Gastroesophageal sphincter (tissue), 4 donors: Measurements from ENCODE around the gene NAP1L4. TPM values are rescaled to one million over a fixed set of nuclear protein-coding genes. Genes with fewer than 3 reads are reported as not detected.

ENCODE experiments used
- ATAC-seq: fragments of 150-250 bp; one replicate; pipeline ENCODE4 v1.9.1; 2016; ENCODE audit warnings: mild to moderate bottlenecking, moderate library complexity
- H3K27ac ChIP-seq, 4 donors: fragments of 200-600 bp; sonication (generic) in 3 of 4; 1 replicate in 3 of 4; 2 replicates in 1 of 4; pipeline ENCODE4 v1.5.1; 2016 to 2019
- H3K27me3 ChIP-seq: fragments of 200-600 bp; sonication (generic); one replicate; pipeline ENCODE4 v1.5.1; 2019
- H3K36me3 ChIP-seq, 2 donors: fragments of 200-600 bp; sonication (generic); one replicate each; pipeline ENCODE4 v1.5.1; 2019; ENCODE audit warnings: control low read depth in 1 of 2
- H3K4me1 ChIP-seq, 3 donors: fragments of 200-600 bp; sonication (generic); 1 replicate in 2 of 3; 2 replicates in 1 of 3; pipeline ENCODE4 v1.5.1; 2016 to 2019; ENCODE audit warnings: control low read depth in 2 of 3
- H3K4me3 ChIP-seq, 2 donors: fragments of 200-600 bp; sonication (generic); one replicate each; pipeline ENCODE4 v1.5.1; 2019; ENCODE audit warnings: mild to moderate bottlenecking in 1 of 2, moderate library complexity in 1 of 2
- H3K9me3 ChIP-seq, 3 donors: fragments of 200-600 bp; sonication (generic); one replicate each; pipeline ENCODE4 v1.5.1; 2017 to 2019; ENCODE audit warnings: control low read depth in 2 of 3
- EP300 ChIP-seq: sonication (generic); formaldehyde crosslinking; IDR thresholded peaks from one replicate; pipeline ENCODE4 v1.6.1; 2017; ENCODE audit warnings: antibody characterized with exemption, mild to moderate bottlenecking
- POLR2A ChIP-seq, 2 donors: fragments of 450-650 bp; IDR thresholded peaks; one replicate each; pipeline ENCODE4 v1.6.1; 2017; ENCODE audit warnings: antibody characterized with exemption in 2 of 2, mild to moderate bottlenecking in 2 of 2, moderate library complexity in 1 of 2
- POLR2AphosphoS5 ChIP-seq: sonication (generic); formaldehyde crosslinking; IDR thresholded peaks from one replicate; pipeline ENCODE4 v1.6.1; 2017; ENCODE audit warnings: antibody characterized with exemption
- WGBS, 2 donors: methylation state at CpG; one replicate each; pipeline ENCODE4 v1.1.5; 2018; ENCODE audit warnings: low coverage in 1 of 2; 5-methylcytosine and 5-hydroxymethylcytosine counted together
- total RNA-seq, 4 donors: library from RNA; depleted of rRNA; stranded (reverse); fragments of >200 nt; gene quantifications; one replicate each; pipeline ENCODE4 v1.1.0, GENCODE V29; 2016
- TF ChIP-seq, protein P1 (sequence below), 4 experiments: fragments of 200-600 bp in 2 of 4; fragments of 450-650 bp in 2 of 4; sonication (generic) in 1 of 4; IDR thresholded peaks; one replicate each; pipeline ENCODE4 v1.5.1; 2017 to 2019; ENCODE audit warnings: antibody characterized with exemption in 4 of 4, mild to moderate bottlenecking in 2 of 4, moderate library complexity in 2 of 4

Gene NAP1L4
- total RNA-seq, 4 donors from 2014 or later = 107 to 175 (median 137) TPM

DNA sequence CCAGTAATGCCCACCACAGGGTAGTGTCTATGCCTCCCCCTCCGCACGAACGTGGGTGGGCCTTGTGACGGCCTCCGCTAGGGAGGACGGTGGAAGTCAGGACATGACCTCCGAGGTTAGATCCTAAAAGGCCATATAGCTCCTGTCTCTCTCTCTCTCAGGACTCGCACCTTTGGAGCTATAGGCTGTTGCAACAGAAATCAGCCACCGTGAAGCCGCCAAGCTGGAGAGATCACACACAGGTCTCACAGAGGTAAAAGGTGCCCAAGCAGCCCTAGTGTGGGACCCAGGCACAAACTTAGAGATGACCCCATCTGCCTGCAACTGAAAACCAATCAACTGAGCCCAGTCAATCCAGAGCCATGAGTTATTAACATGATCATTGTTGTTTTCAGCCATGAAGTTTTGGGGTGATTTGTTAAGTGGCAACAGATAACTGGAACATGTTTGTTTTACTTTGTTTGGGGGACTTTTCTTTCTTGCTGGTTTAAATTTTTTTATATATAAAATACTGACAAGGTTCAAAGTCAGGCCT is 7.4 kb upstream of the NAP1L4 start:
- peak overlapping the region in 1 of 4 donors; percentile 81 for H3K27ac ChIP-seq
- H3K36me3 ChIP-seq = peaks cover 0 to 53% of the 10 kb centered on the region in 2 donors
- no peaks in the 10 kb centered on the region for H3K9me3 ChIP-seq
- TF ChIP-seq EP300 (no peak), POLR2A (IDR thresholded peaks at IDR 0.05) (no peak), POLR2AphosphoS5 (no peak)
- TF ChIP-seq, protein P1, sequence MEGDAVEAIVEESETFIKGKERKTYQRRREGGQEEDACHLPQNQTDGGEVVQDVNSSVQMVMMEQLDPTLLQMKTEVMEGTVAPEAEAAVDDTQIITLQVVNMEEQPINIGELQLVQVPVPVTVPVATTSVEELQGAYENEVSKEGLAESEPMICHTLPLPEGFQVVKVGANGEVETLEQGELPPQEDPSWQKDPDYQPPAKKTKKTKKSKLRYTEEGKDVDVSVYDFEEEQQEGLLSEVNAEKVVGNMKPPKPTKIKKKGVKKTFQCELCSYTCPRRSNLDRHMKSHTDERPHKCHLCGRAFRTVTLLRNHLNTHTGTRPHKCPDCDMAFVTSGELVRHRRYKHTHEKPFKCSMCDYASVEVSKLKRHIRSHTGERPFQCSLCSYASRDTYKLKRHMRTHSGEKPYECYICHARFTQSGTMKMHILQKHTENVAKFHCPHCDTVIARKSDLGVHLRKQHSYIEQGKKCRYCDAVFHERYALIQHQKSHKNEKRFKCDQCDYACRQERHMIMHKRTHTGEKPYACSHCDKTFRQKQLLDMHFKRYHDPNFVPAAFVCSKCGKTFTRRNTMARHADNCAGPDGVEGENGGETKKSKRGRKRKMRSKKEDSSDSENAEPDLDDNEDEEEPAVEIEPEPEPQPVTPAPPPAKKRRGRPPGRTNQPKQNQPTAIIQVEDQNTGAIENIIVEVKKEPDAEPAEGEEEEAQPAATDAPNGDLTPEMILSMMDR (IDR thresholded peaks at IDR 0.05) = no peak
- 90 to 93% methylated on average over 2 to 8 of the region's 10 CpGs for whole genome bisulfite sequencing, 2 donors
- H3K4me3 ChIP-seq = no peak overlapping the region
- peaks cover 0 to 33% (median 8%) of the 10 kb centered on the region in 3 donors for H3K4me1 ChIP-seq
- ATAC-seq = no peak
- H3K27me3 ChIP-seq = no peaks in the 10 kb centered on the region

DNA sequence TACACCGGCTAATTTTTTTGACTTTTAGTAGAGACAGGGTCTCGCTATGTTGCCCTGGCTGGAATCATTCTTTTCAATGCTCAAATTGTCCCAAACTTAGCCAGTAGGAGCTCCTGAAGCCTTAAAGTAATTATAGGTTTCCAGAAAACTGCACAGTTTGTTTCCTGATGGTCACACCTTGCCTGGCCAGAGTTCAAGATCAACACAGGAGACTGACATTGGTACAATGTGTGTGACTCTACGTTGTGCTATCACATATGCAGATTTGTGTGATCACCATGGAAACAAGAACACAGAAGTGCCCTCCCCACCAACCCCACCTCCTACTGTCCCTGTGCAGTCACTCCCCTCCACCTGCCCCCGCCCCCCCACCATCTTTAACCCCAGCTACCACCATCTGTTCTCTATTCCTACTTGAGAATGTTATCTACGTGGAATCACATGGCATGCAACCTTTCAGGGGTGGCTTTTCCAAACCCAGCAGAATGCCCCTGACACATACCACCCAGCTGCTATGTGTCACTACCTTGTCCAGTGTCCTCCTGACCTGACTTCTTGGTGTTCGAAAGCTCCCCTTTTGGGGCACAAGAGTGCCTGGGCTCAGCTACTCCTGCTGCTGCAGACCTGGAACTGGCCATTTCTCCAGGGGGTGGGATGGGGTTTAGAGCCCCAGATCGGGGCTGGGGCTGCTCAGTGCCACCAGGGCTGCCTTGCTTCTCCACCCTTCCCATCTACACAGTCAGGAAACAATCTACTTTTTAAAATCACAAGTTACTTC is 6.1 kb upstream of the NAP1L4 start:
- Histone ChIP-seq H3K4me3 (no peak overlapping the region), H3K36me3 (peaks cover 0 to 41% of the 10 kb centered on the region in 2 donors), H3K27ac (no peak overlapping the region), H3K4me1 (peaks cover 0 to 33% (median 8%) of the 10 kb centered on the region in 3 donors), H3K9me3 (no peaks in the 10 kb centered on the region), H3K27me3 (no peaks in the 10 kb centered on the region)
- no peak for ATAC-seq
- no peak for TF ChIP-seq POLR2A (IDR thresholded peaks at IDR 0.05)
- 85 to 86% methylated on average over 4 to 6 of the region's 7 CpGs for WGBS, 2 donors

DNA sequence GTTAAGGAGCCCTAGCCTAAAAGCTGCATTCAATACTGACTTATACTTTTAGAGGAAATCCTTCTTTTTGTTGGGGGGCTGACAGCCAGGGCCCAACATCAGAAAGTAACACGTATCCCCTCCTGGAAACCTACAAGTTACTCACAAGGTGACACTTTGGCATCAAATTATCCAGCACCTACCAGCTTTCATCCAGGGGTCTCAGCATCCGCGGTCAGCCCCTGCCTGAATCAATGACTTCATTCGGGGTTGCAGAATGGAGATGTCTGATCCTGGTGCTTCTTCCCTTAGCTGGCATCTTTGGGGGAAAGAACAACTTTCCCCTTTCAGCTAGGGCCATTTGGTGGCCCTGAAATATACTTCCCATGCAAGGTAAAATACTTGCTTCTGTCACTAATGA is 5.3 kb upstream of the NAP1L4 start:
- Histone ChIP-seq H3K4me1 (peaks cover 0 to 35% (median 13%) of the 10 kb centered on the region in 3 donors), H3K27me3 (no peaks in the 10 kb centered on the region), H3K27ac (no peak overlapping the region), H3K9me3 (no peaks in the 10 kb centered on the region), H3K4me3 (no peak overlapping the region), H3K36me3 (peaks cover 0 to 32% of the 10 kb centered on the region in 2 donors)
- TF ChIP-seq POLR2AphosphoS5 (no peak), EP300 (no peak), POLR2A (IDR thresholded peaks at IDR 0.05) (no peak)
- TF ChIP-seq, protein P1 (IDR thresholded peaks at IDR 0.05) = no peak
- no peak for ATAC-seq
- 69 to 90% methylated on average over 4 of the region's 4 CpGs for WGBS, 2 donors

DNA sequence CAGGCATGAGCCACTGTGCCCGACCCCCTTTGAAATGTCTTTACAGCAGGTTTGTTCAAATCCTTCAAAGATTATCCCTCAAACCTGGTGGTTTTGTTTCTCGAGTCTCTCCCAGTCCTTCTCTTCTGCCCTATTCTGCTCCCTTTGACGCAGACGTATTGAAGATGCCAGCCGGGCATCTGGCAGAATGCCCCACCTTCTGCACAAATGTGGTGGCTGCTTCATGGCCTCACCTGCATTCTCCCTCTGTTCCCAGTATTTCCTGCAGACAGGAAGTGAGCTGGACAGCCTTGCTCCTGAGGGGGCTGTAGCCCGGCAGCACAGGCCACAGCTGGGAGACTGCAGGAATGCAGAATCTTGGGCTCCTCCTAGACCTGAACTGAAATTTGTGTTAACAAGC is 4.8 kb upstream of the NAP1L4 start:
- Histone ChIP-seq H3K27me3 (no peaks in the 10 kb centered on the region), H3K27ac (no peak overlapping the region), H3K36me3 (peaks cover 0 to 28% of the 10 kb centered on the region in 2 donors), H3K4me1 (peaks cover 0 to 32% (median 13%) of the 10 kb centered on the region in 3 donors), H3K4me3 (no peak overlapping the region), H3K9me3 (no peaks in the 10 kb centered on the region)
- 74 to 90% methylated on average over 5 of the region's 6 CpGs for WGBS, 2 donors
- TF ChIP-seq EP300 (no peak), POLR2AphosphoS5 (no peak), POLR2A (IDR thresholded peaks at IDR 0.05) (no peak)
- TF ChIP-seq, protein P1 (IDR thresholded peaks at IDR 0.05) = no peak
- ATAC-seq = no peak

DNA sequence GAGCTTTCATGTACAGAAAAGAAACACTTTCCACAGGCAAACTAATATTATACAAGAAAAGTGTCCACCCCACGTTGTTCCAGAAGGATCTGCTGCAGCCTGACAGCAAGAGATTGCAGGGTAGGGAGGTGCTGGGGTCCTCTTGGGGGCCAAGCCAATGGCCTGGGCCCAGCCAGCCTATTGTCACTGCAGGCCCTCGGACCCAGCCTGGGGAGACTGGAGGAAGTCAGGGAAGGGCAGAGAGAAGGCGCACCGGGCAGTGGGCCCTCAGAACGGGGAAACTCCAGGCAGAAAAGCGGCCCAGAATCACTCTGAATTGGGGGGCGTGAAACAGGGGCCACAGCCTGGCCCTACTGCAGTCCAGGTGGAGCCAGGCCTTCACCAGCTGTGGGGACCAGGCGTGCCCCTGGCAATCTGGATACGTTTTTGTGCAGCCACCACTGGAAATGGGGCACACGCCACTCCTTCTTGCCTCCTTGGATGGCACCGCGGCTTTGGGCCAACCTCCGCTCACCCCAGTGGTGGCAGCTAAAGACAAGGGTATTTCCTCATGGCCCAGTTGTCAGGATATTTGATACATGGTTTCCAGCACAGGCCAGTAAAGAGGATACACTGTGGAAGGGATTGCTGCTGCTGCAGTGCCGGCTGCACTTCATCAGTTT is 3.9 kb upstream of the NAP1L4 start:
- H3K4me1 ChIP-seq = peaks cover 0 to 28% (median 10%) of the 10 kb centered on the region in 3 donors
- no peaks in the 10 kb centered on the region for H3K27me3 ChIP-seq
- TF ChIP-seq, protein P1 (IDR thresholded peaks at IDR 0.05) = no peak
- TF ChIP-seq POLR2AphosphoS5 (no peak), EP300 (no peak), POLR2A (IDR thresholded peaks at IDR 0.05) (no peak)
- no peak for ATAC-seq
- no peak overlapping the region for H3K27ac ChIP-seq
- H3K9me3 ChIP-seq = no peaks in the 10 kb centered on the region
- no peak overlapping the region for H3K4me3 ChIP-seq
- peaks cover 0 to 18% of the 10 kb centered on the region in 2 donors for H3K36me3 ChIP-seq
- WGBS, 2 donors = 76 to 100% methylated on average over 1 to 11 of the region's 14 CpGs
